Adipocyte (in vitro differentiated cells): ENCODE results near the gene C1QL4.

Experiments
- DNase-seq: peaks from one replicate; pipeline ENCODE4 v3.0.0-alpha.2; 2015; ENCODE audit warnings: low read depth
- H3K27me3 ChIP-seq: replicated peaks from 2 replicates; pipeline ENCODE4 v1.7.0; 2013; ENCODE audit warnings: mild to moderate bottlenecking, low read length, moderate library complexity; ENCODE audit not compliant: control insufficient read depth, insufficient read depth
- H3K36me3 ChIP-seq: 2 replicates; pipeline ENCODE4 v1.7.0; 2013; ENCODE audit warnings: low read length, mild to moderate bottlenecking, moderate library complexity; ENCODE audit not compliant: control insufficient read depth, insufficient read depth, severe bottlenecking
- H3K4me1 ChIP-seq: 2 replicates; pipeline ENCODE4 v1.7.0; 2013; ENCODE audit warnings: mild to moderate bottlenecking, low read length, moderate library complexity; ENCODE audit not compliant: control insufficient read depth, insufficient read depth
- H3K4me3 ChIP-seq: 2 replicates; pipeline ENCODE4 v1.7.0; 2013; ENCODE audit warnings: mild to moderate bottlenecking, low read length, moderate library complexity
- H3K9ac ChIP-seq: 2 replicates; pipeline ENCODE4 v1.7.0; 2013; ENCODE audit warnings: mild to moderate bottlenecking, low read length, moderate library complexity
- H3K9me3 ChIP-seq: 2 replicates; pipeline ENCODE4 v1.7.0; 2013; ENCODE audit warnings: mild to moderate bottlenecking, low read length, moderate library complexity; ENCODE audit not compliant: control insufficient read depth

C1QL4 gene

GRCh38 chr12:49295082-49295936, 41.7 kb downstream of the C1QL4 start, which contains the start of gene PRPH:
TSS of gene PRPH (plus strand) at chr12:49295147. CDS start at chr12:49295201, 54 bp downstream.
- Histone ChIP-seq H3K9me3 (no peaks in the 10 kb centered on the region), H3K4me3 (no peak within 1 kb of the TSS), H3K27me3 (peaks cover 42% of the 10 kb centered on the region), H3K36me3 (no peaks in the 10 kb centered on the region), H3K4me1 (peaks cover 3% of the 10 kb centered on the region), H3K9ac (no peak within 1 kb of the TSS)
- no peak for DNase-seq

GRCh38 chr12:49294804-49295081, 42.2 kb downstream of the C1QL4 start:
- no peak for DNase-seq
- Histone ChIP-seq H3K4me3 (no peak overlapping the region), H3K4me1 (peaks cover 3% of the 10 kb centered on the region), H3K9me3 (no peaks in the 10 kb centered on the region), H3K27me3 (peaks cover 42% of the 10 kb centered on the region), H3K36me3 (no peaks in the 10 kb centered on the region), H3K9ac (no peak overlapping the region)

- DNase-seq, result no peak
- peaks cover 3% of the 10 kb centered on the region for H3K4me1 ChIP-seq
- H3K9me3 ChIP-seq, result no peaks in the 10 kb centered on the region
- H3K27me3 ChIP-seq, result peaks cover 42% of the 10 kb centered on the region
- H3K9ac ChIP-seq, result no peak overlapping the region
- H3K36me3 ChIP-seq, result no peaks in the 10 kb centered on the region
- no peak overlapping the region for H3K4me3 ChIP-seq
Measured at GRCh38 chr12:49294086-49294803, 42.7 kb downstream of the C1QL4 start.

DNA sequence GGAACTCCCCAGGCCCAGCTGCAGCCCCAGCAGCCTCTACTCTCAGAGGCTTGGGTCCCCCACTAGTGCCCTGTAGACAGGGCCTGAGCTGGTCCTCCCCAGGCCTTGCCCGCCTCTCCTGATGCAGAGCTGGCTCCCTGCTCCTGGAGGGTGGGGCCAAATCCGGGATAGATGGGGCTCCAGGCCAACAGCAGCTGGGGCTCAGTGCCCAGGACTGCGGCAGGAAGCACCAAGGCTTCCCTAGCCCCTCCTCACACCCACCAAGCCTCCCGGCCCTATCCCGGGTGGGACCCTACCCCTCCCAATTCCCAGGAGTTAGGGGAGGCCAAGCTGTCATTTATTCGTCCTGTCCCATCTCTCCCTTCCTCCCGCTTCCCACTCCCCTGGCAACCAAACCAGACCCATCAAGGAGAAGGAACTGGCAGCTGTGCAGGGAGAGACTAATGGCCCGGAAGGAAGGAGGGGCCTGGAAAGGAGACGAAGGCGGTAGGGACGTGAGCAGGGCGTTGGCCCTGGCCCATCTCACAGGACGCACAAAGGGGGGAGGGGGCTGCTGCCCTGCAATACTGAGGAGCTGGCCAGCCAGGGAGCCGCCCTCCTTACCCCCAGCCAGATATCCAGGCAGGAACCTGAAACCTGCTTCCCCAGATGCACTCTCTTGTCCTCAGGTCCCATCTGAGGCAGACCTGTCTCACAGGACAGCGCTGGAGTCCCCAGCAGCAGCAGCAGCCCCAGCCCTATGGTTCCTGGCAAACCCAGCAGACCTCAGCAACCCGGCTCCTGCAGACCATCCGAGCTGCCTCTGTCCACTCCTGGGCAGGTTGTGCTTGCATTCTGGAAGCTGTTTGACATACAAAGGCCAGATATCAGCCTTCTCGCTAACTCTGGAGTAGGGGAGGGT, 43.7 kb downstream of the C1QL4 start:
- no peak overlapping the region for H3K9ac ChIP-seq
- no peaks in the 10 kb centered on the region for H3K9me3 ChIP-seq
- no peak for DNase-seq
- H3K4me3 ChIP-seq, result no peak overlapping the region
- H3K36me3 ChIP-seq, result no peaks in the 10 kb centered on the region
- peaks cover 36% of the 10 kb centered on the region for H3K27me3 ChIP-seq
- peaks cover 3% of the 10 kb centered on the region for H3K4me1 ChIP-seq

- H3K27me3 ChIP-seq, result peaks cover 35% of the 10 kb centered on the region
Measured at GRCh38 chr12:49292729-49293055, 44.3 kb downstream of the C1QL4 start.

DNA sequence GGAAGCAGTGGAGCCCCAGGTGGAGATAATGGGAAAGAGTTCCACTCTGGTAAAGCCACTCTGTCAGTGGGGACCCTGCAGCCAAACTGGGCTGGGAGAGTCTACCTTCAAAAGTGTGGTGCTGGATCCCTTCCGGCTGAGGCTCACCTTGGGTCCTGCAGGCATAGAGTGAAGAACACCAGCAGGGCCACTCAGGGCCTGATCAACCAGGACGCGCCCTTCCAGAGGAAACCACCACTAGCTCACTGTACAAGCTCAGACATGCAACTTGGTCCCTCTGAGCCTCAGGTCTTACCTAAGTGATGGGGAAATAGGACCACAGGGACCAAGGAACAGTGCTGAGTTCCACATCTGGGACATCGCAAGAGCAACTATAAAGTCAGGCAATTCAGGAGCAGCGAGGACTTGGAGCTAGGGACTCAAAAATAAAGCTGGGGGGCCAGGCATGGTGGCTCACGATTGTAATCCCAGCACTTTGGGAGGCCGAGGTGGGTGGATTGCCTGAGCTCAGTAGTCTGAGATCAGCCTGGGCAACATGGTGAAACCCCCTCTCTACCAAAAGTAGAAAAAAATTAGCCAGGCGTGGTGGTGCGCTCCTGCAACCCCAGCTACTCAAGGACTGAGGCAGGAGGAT, 47.9 kb downstream of the C1QL4 start:
- Histone ChIP-seq H3K4me1 (no peaks in the 10 kb centered on the region), H3K9me3 (no peaks in the 10 kb centered on the region), H3K4me3 (no peak overlapping the region), H3K27me3 (peaks cover 12% of the 10 kb centered on the region), H3K9ac (no peak overlapping the region), H3K36me3 (no peaks in the 10 kb centered on the region)
- no peak for DNase-seq

More at GRCh38 chr12:49292729-49293055, 44.3 kb downstream of the C1QL4 start:
- H3K9ac ChIP-seq, result no peak overlapping the region
- H3K4me3 ChIP-seq, result no peak overlapping the region
- H3K36me3 ChIP-seq, result no peaks in the 10 kb centered on the region
- DNase-seq, result no peak
- no peaks in the 10 kb centered on the region for H3K9me3 ChIP-seq
- H3K4me1 ChIP-seq, result peaks cover 3% of the 10 kb centered on the region

GRCh38 chr12:49288412-49288853, 48.6 kb downstream of the C1QL4 start:
- peak; percentile 79 for DNase-seq
- no peaks in the 10 kb centered on the region for H3K9me3 ChIP-seq
- H3K4me1 ChIP-seq, result no peaks in the 10 kb centered on the region
- no peak overlapping the region for H3K9ac ChIP-seq
- H3K36me3 ChIP-seq, result no peaks in the 10 kb centered on the region
- peaks cover 12% of the 10 kb centered on the region for H3K27me3 ChIP-seq
- H3K4me3 ChIP-seq, result no peak overlapping the region

GRCh38 chr12:49287876-49288275, 49.1 kb downstream of the C1QL4 start:
- Histone ChIP-seq H3K4me3 (no peak overlapping the region), H3K36me3 (no peaks in the 10 kb centered on the region), H3K27me3 (peaks cover 12% of the 10 kb centered on the region), H3K4me1 (no peaks in the 10 kb centered on the region), H3K9me3 (no peaks in the 10 kb centered on the region), H3K9ac (no peak overlapping the region)
- DNase-seq, result no peak

DNA sequence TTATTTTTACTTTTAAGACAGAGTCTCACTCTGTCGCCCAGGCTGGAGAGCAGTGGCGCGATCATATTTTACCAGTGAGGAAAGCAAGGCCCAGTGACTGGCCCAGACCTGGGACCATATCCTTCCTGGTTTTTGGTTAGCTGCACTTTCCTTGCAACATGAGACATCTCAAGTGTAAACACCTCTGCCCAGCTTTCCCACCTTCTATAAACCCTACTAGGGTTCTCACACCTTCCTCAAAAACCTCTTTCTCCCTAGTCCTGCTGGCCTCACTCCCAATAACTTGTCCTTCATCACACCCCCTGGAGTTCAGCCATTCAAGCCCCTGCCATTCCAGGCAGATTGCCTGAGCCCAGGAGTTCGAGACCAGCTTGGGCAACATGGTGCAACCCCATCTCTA, 52.3 kb downstream of the C1QL4 start:
- Histone ChIP-seq H3K4me1 (peaks cover 3% of the 10 kb centered on the region), H3K4me3 (no peak overlapping the region), H3K27me3 (peaks cover 12% of the 10 kb centered on the region), H3K9ac (no peak overlapping the region), H3K9me3 (no peaks in the 10 kb centered on the region), H3K36me3 (no peaks in the 10 kb centered on the region)
- no peak for DNase-seq

GRCh38 chr12:49283541-49284429, 53.2 kb downstream of the C1QL4 start:
- H3K9me3 ChIP-seq, result no peaks in the 10 kb centered on the region
- H3K9ac ChIP-seq, result no peak overlapping the region
- peaks cover 3% of the 10 kb centered on the region for H3K4me1 ChIP-seq
- no peak overlapping the region for H3K4me3 ChIP-seq
- peaks cover 12% of the 10 kb centered on the region for H3K27me3 ChIP-seq
- H3K36me3 ChIP-seq, result no peaks in the 10 kb centered on the region
- DNase-seq, result no peak
